ENCODE results near the gene NFKBIE. TPM values are rescaled to one million over a fixed set of nuclear protein-coding genes. Genes with fewer than 3 reads are reported as not detected.
A peak's percentile ranks its signal among the peaks of the same experiment; 100 is the strongest.

Gene NFKBIE
- total and polyA plus RNA-seq, 2 of the 13 experiments (the other 11 are each of a cell fraction or from before 2014, with no cell fraction given) = 6.7 to 14.5 TPM

- Histone ChIP-seq H3K27me3 (ENCODE audit: control insufficient read depth in 1 of 2, insufficient read depth in 2 of 2, low read length in 2 of 2) (no peaks in the 10 kb centered on the region; a peak in 1 of 5 replicates), H2AFZ (ENCODE audit: low read length) (no peak overlapping the region), H3K27ac (ENCODE audit: extremely low read length, insufficient read depth, low read length) (peak overlapping the region; percentile 96), H3K4me2 (ENCODE audit: low read depth, low read length) (peak overlapping the region; percentile 85), H3K4me3 (replicated peaks in 1 of 3; ENCODE audit: insufficient read depth in 1 of 3, low read depth in 2 of 3, low read length in 3 of 3) (peak overlapping the region; percentile 81 to 97 (median 87)), H3K4me1 (ENCODE audit: insufficient read depth, low read length) (peaks cover 72% of the 10 kb centered on the region), H4K20me1 (ENCODE audit: insufficient read depth, low read length) (peaks cover 66% of the 10 kb centered on the region), H3K36me3 (replicated peaks in 1 of 2; ENCODE audit: control insufficient read depth in 1 of 2, insufficient read depth in 2 of 2, low read length in 2 of 2) (peaks cover 31 to 54% of the 10 kb centered on the region in 2 experiments), H3K79me2 (ENCODE audit: insufficient read depth, low read length) (peaks cover 54% of the 10 kb centered on the region), H3K9ac (ENCODE audit: insufficient read depth, low read depth, low read length) (peak overlapping the region; percentile 99), H3K9me3 (ENCODE audit: low read length) (no peaks in the 10 kb centered on the region)
- ATAC-seq = no peak
- 19% methylated on average over 1 of the region's 1 CpG for WGBS (ENCODE audit: low lambda C conversion rate)
- TF ChIP-seq ATAD3A (CRISPR knock-in tag; IDR thresholded peaks at IDR 0.05) (no peak), FOXO1 (CRISPR knock-in tag; IDR thresholded peaks at IDR 0.05) (no peak), DNMT3B (CRISPR knock-in tag; conservative IDR thresholded peaks at IDR 0.05) (peak; percentile 74; the same call in 1 of the 2 replicates), ZNF296 (CRISPR knock-in tag; conservative IDR thresholded peaks at IDR 0.05) (no peak), ZSCAN20 (CRISPR knock-in tag; IDR thresholded peaks at IDR 0.05; ENCODE audit: borderline replicate concordance) (no peak), ZNF839 (CRISPR knock-in tag; IDR thresholded peaks at IDR 0.05; ENCODE audit: borderline replicate concordance) (no peak), HDAC6 (IDR thresholded peaks at IDR 0.05; ENCODE audit: low read depth, low read length) (no peak; the same call in 1 of the 2 replicates), ZNF569 (CRISPR knock-in tag; IDR thresholded peaks at IDR 0.05; ENCODE audit: borderline replicate concordance) (no peak), ZBTB2 (CRISPR knock-in tag; IDR thresholded peaks at IDR 0.05; ENCODE audit: low read depth) (0 out of 2 replicates have a peak, but pooled peaks have one; percentile 4), AGO1 (IDR thresholded peaks at IDR 0.05; ENCODE audit: low read depth, low read length, poor library complexity, severe bottlenecking) (no peak), FOSL2 (CRISPR knock-in tag; IDR thresholded peaks at IDR 0.05) (no peak), ZNF350 (CRISPR knock-in tag; IDR thresholded peaks at IDR 0.05; ENCODE audit: borderline replicate concordance, low read depth) (no peak), SSRP1 (CRISPR knock-in tag; IDR thresholded peaks at IDR 0.05) (peak; percentile 68; the same call in 1 of the 2 replicates)
- TF ChIP-seq, protein P1, sequence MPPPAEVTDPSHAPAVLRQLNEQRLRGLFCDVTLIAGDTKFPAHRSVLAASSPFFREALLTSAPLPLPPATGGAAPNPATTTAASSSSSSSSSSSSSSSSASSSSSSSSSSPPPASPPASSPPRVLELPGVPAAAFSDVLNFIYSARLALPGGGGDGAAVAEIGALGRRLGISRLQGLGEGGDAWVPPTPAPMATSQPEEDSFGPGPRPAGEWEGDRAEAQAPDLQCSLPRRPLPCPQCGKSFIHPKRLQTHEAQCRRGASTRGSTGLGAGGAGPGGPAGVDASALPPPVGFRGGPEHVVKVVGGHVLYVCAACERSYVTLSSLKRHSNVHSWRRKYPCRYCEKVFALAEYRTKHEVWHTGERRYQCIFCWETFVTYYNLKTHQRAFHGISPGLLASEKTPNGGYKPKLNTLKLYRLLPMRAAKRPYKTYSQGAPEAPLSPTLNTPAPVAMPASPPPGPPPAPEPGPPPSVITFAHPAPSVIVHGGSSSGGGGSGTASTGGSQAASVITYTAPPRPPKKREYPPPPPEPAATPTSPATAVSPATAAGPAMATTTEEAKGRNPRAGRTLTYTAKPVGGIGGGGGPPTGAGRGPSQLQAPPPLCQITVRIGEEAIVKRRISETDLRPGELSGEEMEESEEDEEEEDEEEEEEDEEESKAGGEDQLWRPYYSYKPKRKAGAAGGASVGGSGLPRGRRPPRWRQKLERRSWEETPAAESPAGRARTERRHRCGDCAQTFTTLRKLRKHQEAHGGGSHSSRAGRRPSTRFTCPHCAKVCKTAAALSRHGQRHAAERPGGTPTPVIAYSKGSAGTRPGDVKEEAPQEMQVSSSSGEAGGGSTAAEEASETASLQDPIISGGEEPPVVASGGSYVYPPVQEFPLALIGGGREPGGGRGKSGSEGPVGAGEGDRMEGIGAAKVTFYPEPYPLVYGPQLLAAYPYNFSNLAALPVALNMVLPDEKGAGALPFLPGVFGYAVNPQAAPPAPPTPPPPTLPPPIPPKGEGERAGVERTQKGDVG (CRISPR knock-in tag; IDR thresholded peaks at IDR 0.05; ENCODE audit: borderline replicate concordance) = no peak
- TF ChIP-seq, protein P2, sequence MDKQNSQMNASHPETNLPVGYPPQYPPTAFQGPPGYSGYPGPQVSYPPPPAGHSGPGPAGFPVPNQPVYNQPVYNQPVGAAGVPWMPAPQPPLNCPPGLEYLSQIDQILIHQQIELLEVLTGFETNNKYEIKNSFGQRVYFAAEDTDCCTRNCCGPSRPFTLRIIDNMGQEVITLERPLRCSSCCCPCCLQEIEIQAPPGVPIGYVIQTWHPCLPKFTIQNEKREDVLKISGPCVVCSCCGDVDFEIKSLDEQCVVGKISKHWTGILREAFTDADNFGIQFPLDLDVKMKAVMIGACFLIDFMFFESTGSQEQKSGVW (CRISPR knock-in tag; IDR thresholded peaks at IDR 0.05; ENCODE audit: borderline replicate concordance) = no peak
- DNase-seq (ENCODE audit: low spot score) = no peak
- CTCF ChIA-PET (ENCODE audit: low intra/inter-chr PET ratio, low total read pairs) = no interaction called here
- no TSS peak for BruUV-seq (replicated peaks)
- in situ Hi-C loops (cut with HindIII; ENCODE audit: extremely low pct_ligation_motif_present, low pct_unique_long_range_greater_than_20kb) = no loop called here
- intact Hi-C loops (cut with micrococcal nuclease; ENCODE audit: unreplicated experiment) = no loop called here
- POLR2A ChIA-PET = interaction anchor here (1.1 to 8.4 kb wide), 3 partner anchors 7 to 56 kb away, joined by 3 to 264 read pairs (median 6); partner anchors contain the start of gene SLC35B2
- no peak for FAIRE-seq
Measured at GRCh38 chr6:44248579-44248978, 16.8 kb downstream of the NFKBIE start.

Data from HepG2 (cell line).